Mesodermal cell (in vitro differentiated cells): ENCODE results near the gene RPS10.

Experiments
- H3K27ac ChIP-seq: 2 replicates; pipeline ENCODE4 v1.7.0; 2013; ENCODE audit warnings: mild to moderate bottlenecking, low read depth, low read length, moderate library complexity; ENCODE audit not compliant: severe bottlenecking
- H3K36me3 ChIP-seq: 2 replicates; pipeline ENCODE4 v1.7.1; 2013; ENCODE audit warnings: mild to moderate bottlenecking, low read length, moderate library complexity; ENCODE audit not compliant: control insufficient read depth, insufficient read depth
- H3K4me1 ChIP-seq: one replicate; pipeline ENCODE4 v1.7.1; 2013; ENCODE audit warnings: mild to moderate bottlenecking, low read length; ENCODE audit not compliant: insufficient read depth, control insufficient read depth, poor library complexity, severe bottlenecking
- H3K4me3 ChIP-seq: 2 replicates; pipeline ENCODE4 v1.7.0; 2013; ENCODE audit warnings: low read length, control low read depth, mild to moderate bottlenecking; ENCODE audit not compliant: insufficient read depth, poor library complexity, severe bottlenecking; ENCODE audit errors: extremely low read depth
- H3K9me3 ChIP-seq: 2 replicates; pipeline ENCODE4 v1.7.1; 2013; ENCODE audit warnings: mild to moderate bottlenecking, low read length, moderate library complexity; ENCODE audit not compliant: control insufficient read depth
- WGBS, 2 experiments: methylation state at CpG; one replicate each; pipeline ENCODE4 v1.1.5; 2013; ENCODE audit warnings: missing lambda C conversion rate in 2 of 2; ENCODE audit not compliant: insufficient coverage in 2 of 2; 5-methylcytosine and 5-hydroxymethylcytosine counted together

The RPS10 gene

GRCh38 chr6:34447386-34447785 is 21.5 kb upstream of the RPS10 start:
- no peak overlapping the region for H3K27ac ChIP-seq
- 94 to 99% methylated on average over 5 to 7 of the region's 7 CpGs for WGBS, 2 experiments
- peaks cover 6% of the 10 kb centered on the region for H3K9me3 ChIP-seq
- H3K4me3 ChIP-seq, result no peak overlapping the region
- no peaks in the 10 kb centered on the region for H3K4me1 ChIP-seq
- H3K36me3 ChIP-seq, result no peaks in the 10 kb centered on the region

GRCh38 chr6:34445313-34445860 is 19.5 kb upstream of the RPS10 start:
- no peaks in the 10 kb centered on the region for H3K36me3 ChIP-seq
- H3K4me1 ChIP-seq, result no peaks in the 10 kb centered on the region
- WGBS, 2 experiments, result 82 to 89% methylated on average over 1 of the region's 4 CpGs
- no peak overlapping the region for H3K27ac ChIP-seq
- no peaks in the 10 kb centered on the region for H3K9me3 ChIP-seq
- H3K4me3 ChIP-seq, result no peak overlapping the region

- Histone ChIP-seq H3K4me3 (no peak overlapping the region), H3K36me3 (no peaks in the 10 kb centered on the region), H3K9me3 (peaks cover 8% of the 10 kb centered on the region), H3K4me1 (no peaks in the 10 kb centered on the region), H3K27ac (no peak overlapping the region)
- WGBS, 2 experiments, result 93% methylated on average over 2 of the region's 5 CpGs; no CpG with 5 or more reads in 1 of the 2 experiments
Measured at GRCh38 chr6:34441526-34441925, 15.7 kb upstream of the RPS10 start.

- Histone ChIP-seq H3K4me1 (no peaks in the 10 kb centered on the region), H3K4me3 (no peak overlapping the region), H3K36me3 (no peaks in the 10 kb centered on the region), H3K27ac (no peak overlapping the region), H3K9me3 (peaks cover 8% of the 10 kb centered on the region)
- 86% methylated on average over 1 of the region's 3 CpGs; no CpG with 5 or more reads in 1 of the 2 experiments for WGBS, 2 experiments
Measured at GRCh38 chr6:34439442-34439841, 13.6 kb upstream of the RPS10 start.

- Histone ChIP-seq H3K4me1 (no peaks in the 10 kb centered on the region), H3K27ac (no peak overlapping the region), H3K9me3 (peaks cover 8% of the 10 kb centered on the region), H3K36me3 (no peaks in the 10 kb centered on the region), H3K4me3 (no peak overlapping the region)
- 88 to 95% methylated on average over 1 to 2 of the region's 4 CpGs for WGBS, 2 experiments
Measured at GRCh38 chr6:34438705-34439104, 12.8 kb upstream of the RPS10 start.

- Histone ChIP-seq H3K4me3 (no peak overlapping the region), H3K4me1 (no peaks in the 10 kb centered on the region), H3K27ac (no peak overlapping the region), H3K9me3 (peaks cover 8% of the 10 kb centered on the region), H3K36me3 (no peaks in the 10 kb centered on the region)
- WGBS, 2 experiments, result 83% methylated on average over 1 of the region's 1 CpG; no CpG with 5 or more reads in 1 of the 2 experiments
Measured at GRCh38 chr6:34437644-34437970, 11.7 kb upstream of the RPS10 start.

GRCh38 chr6:34436803-34437643 is 11.2 kb upstream of the RPS10 start:
- no peak overlapping the region for H3K4me3 ChIP-seq
- WGBS, 2 experiments, result 92% methylated on average over 17 to 26 of the region's 38 CpGs

GRCh38 chr6:34435916-34436315 is 10.0 kb upstream of the RPS10 start:
- H3K36me3 ChIP-seq, result no peaks in the 10 kb centered on the region
- 83 to 94% methylated on average over 2 to 4 of the region's 5 CpGs for WGBS, 2 experiments
- peaks cover 8% of the 10 kb centered on the region for H3K9me3 ChIP-seq
- H3K4me1 ChIP-seq, result no peaks in the 10 kb centered on the region
- no peak overlapping the region for H3K4me3 ChIP-seq
- no peak overlapping the region for H3K27ac ChIP-seq

More at GRCh38 chr6:34436803-34437643, 11.2 kb upstream of the RPS10 start:
- H3K9me3 ChIP-seq, result peaks cover 8% of the 10 kb centered on the region
- no peak overlapping the region for H3K27ac ChIP-seq
- H3K4me1 ChIP-seq, result no peaks in the 10 kb centered on the region
- H3K36me3 ChIP-seq, result no peaks in the 10 kb centered on the region

GRCh38 chr6:34425132-34425497 is 754 bp downstream of the RPS10 start:
- Histone ChIP-seq H3K4me1 (peaks cover 7% of the 10 kb centered on the region), H3K27ac (peak overlapping the region; percentile 86), H3K36me3 (peaks cover 50% of the 10 kb centered on the region), H3K9me3 (no peaks in the 10 kb centered on the region), H3K4me3 (peak overlapping the region; percentile 96)
- 8 to 9% methylated on average over 5 to 6 of the region's 10 CpGs for WGBS, 2 experiments

- Histone ChIP-seq H3K9me3 (no peaks in the 10 kb centered on the region), H3K36me3 (peaks cover 56% of the 10 kb centered on the region), H3K4me1 (peaks cover 7% of the 10 kb centered on the region), H3K4me3 (peak overlapping the region; percentile 96), H3K27ac (no peak overlapping the region)
- WGBS, 2 experiments, result 86 to 96% methylated on average over 11 of the region's 19 CpGs
Measured at GRCh38 chr6:34424200-34425131, 1.4 kb downstream of the RPS10 start.
